ENCODE data around the gene OR2S2. TPM values are rescaled to one million over a fixed set of nuclear protein-coding genes. Genes with fewer than 3 reads are reported as not detected.
A peak's percentile ranks its signal among the peaks of the same experiment; 100 is the strongest.

The OR2S2 gene
- total RNA-seq, 4 donors from 2014 or later = not detected

GRCh38 chr9:35951736-35952135 is 6.2 kb downstream of the OR2S2 start:
- no peak for TF ChIP-seq EP300 (IDR thresholded peaks at IDR 0.05)
- TF ChIP-seq, protein P1, sequence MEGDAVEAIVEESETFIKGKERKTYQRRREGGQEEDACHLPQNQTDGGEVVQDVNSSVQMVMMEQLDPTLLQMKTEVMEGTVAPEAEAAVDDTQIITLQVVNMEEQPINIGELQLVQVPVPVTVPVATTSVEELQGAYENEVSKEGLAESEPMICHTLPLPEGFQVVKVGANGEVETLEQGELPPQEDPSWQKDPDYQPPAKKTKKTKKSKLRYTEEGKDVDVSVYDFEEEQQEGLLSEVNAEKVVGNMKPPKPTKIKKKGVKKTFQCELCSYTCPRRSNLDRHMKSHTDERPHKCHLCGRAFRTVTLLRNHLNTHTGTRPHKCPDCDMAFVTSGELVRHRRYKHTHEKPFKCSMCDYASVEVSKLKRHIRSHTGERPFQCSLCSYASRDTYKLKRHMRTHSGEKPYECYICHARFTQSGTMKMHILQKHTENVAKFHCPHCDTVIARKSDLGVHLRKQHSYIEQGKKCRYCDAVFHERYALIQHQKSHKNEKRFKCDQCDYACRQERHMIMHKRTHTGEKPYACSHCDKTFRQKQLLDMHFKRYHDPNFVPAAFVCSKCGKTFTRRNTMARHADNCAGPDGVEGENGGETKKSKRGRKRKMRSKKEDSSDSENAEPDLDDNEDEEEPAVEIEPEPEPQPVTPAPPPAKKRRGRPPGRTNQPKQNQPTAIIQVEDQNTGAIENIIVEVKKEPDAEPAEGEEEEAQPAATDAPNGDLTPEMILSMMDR (IDR thresholded peaks at IDR 0.05) = no peak
- no peaks in the 10 kb centered on the region for H3K36me3 ChIP-seq
- no peak overlapping the region for H3K4me3 ChIP-seq
- 59% methylated on average over 6 of the region's 6 CpGs for WGBS
- DNase-seq (ENCODE audit: low spot score in 2 of 2) = no peak
- no peaks in the 10 kb centered on the region for H3K9me3 ChIP-seq
- no peaks in the 10 kb centered on the region for H3K4me1 ChIP-seq
- H3K27me3 ChIP-seq = no peaks in the 10 kb centered on the region
- no peak overlapping the region for H3K27ac ChIP-seq

DNA sequence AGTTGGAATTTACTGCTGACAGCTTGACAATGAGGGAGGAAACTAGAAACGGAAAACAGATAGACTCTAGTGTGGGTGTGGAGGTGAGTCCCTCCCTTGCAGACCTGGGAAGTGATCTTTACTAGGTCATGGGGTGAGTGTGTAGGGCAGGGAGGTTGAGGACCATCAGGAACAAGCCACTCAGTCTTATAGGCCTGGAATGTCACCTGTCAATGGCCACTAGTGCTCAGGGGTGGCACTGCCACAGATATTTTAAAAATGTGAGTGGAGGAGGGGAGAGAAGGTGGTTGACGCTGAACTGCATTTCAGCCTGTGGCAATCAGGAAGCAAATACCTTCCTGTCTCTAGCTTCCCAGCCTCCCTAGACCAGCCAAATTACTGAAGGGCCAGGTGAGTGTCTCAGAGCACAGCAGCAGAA is 9.0 kb downstream of the OR2S2 start:
- Histone ChIP-seq H3K9me3 (no peaks in the 10 kb centered on the region), H3K4me3 (no peak overlapping the region), H3K27me3 (no peaks in the 10 kb centered on the region), H3K4me1 (peaks cover 5% of the 10 kb centered on the region), H3K27ac (no peak overlapping the region), H3K36me3 (no peaks in the 10 kb centered on the region)
- 59% methylated on average over 2 of the region's 2 CpGs for WGBS
- no peak for DNase-seq (ENCODE audit: low spot score in 2 of 2)
- TF ChIP-seq EP300 (IDR thresholded peaks at IDR 0.05) (no peak), POLR2A (IDR thresholded peaks at IDR 0.05) (no peak), POLR2AphosphoS5 (IDR thresholded peaks at IDR 0.05) (no peak)
- TF ChIP-seq, protein P1 (IDR thresholded peaks at IDR 0.05) = no peak

GRCh38 chr9:35948451-35948850 is 9.5 kb downstream of the OR2S2 start:
- Histone ChIP-seq H3K27me3 (no peaks in the 10 kb centered on the region), H3K4me1 (peaks cover 5% of the 10 kb centered on the region), H3K36me3 (no peaks in the 10 kb centered on the region), H3K27ac (no peak overlapping the region), H3K4me3 (no peak overlapping the region), H3K9me3 (no peaks in the 10 kb centered on the region)
- TF ChIP-seq EP300 (IDR thresholded peaks at IDR 0.05) (no peak), POLR2AphosphoS5 (IDR thresholded peaks at IDR 0.05) (no peak), POLR2A (IDR thresholded peaks at IDR 0.05) (no peak)
- TF ChIP-seq, protein P1 (IDR thresholded peaks at IDR 0.05) = no peak
- no peak for DNase-seq (ENCODE audit: low spot score in 2 of 2)
- WGBS = 80% methylated on average over 2 of the region's 2 CpGs

DNA sequence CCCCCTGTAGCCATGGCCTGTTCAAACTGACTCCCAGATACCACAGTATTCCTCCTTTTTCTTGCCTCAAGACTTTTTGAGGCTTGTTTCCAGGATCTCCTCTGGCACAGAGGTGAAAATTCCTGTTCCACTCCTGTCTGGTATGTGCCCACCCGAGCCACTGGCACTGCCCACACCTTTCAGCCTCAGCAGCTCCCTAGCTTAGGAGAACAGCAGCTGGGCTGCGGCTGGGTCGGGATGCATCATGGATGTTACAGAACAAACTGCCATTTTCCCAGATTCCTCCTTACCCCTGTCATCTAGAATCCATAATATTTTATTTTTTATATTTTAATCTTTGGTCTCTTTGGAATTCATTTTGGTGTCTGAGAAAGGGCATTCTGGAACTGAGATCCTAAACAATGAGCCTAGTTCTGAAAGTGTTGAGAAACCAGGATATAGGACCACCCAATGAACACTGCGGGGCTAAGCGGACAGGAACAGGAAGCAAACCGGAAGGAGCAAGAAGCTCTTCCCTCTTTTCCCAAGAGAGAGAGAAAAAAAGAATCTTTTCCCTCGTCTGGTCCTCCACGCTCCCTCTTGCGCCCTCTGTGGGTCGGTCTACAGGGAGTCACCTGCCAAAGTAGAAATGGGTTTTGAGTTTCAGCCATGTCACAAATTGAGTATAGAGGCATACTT is 12.5 kb downstream of the OR2S2 start:
- Histone ChIP-seq H3K27ac (peak overlapping the region; percentile 6), H3K27me3 (no peaks in the 10 kb centered on the region), H3K4me1 (peaks cover 5% of the 10 kb centered on the region), H3K9me3 (no peaks in the 10 kb centered on the region), H3K4me3 (peak overlapping the region; percentile 21), H3K36me3 (no peaks in the 10 kb centered on the region)
- TF ChIP-seq POLR2AphosphoS5 (IDR thresholded peaks at IDR 0.05) (no peak), EP300 (IDR thresholded peaks at IDR 0.05) (no peak), POLR2A (IDR thresholded peaks at IDR 0.05) (no peak)
- TF ChIP-seq, protein P1 (IDR thresholded peaks at IDR 0.05) = peak; percentile 83
- WGBS = 22% methylated on average over 10 of the region's 10 CpGs
- DNase-seq (ENCODE audit: low spot score in 2 of 2) = peak; percentile 85 to 88

GRCh38 chr9:35944841-35945240 is 13.1 kb downstream of the OR2S2 start:
- H3K27me3 ChIP-seq = no peaks in the 10 kb centered on the region
- no peaks in the 10 kb centered on the region for H3K9me3 ChIP-seq
- no peak overlapping the region for H3K4me3 ChIP-seq
- H3K27ac ChIP-seq = no peak overlapping the region
- peaks cover 5% of the 10 kb centered on the region for H3K4me1 ChIP-seq
- TF ChIP-seq, protein P1 (IDR thresholded peaks at IDR 0.05) = no peak
- TF ChIP-seq EP300 (IDR thresholded peaks at IDR 0.05) = no peak
- no peak for TF ChIP-seq POLR2AphosphoS5 (IDR thresholded peaks at IDR 0.05)
- TF ChIP-seq POLR2A (IDR thresholded peaks at IDR 0.05) = no peak
- H3K36me3 ChIP-seq = no peaks in the 10 kb centered on the region
- WGBS = 92% methylated on average over 3 of the region's 3 CpGs
- DNase-seq (ENCODE audit: low spot score in 2 of 2) = no peak

Data from suprapubic skin (tissue), 4 donors.